ENCODE data around the gene NPHS1.

DNA sequence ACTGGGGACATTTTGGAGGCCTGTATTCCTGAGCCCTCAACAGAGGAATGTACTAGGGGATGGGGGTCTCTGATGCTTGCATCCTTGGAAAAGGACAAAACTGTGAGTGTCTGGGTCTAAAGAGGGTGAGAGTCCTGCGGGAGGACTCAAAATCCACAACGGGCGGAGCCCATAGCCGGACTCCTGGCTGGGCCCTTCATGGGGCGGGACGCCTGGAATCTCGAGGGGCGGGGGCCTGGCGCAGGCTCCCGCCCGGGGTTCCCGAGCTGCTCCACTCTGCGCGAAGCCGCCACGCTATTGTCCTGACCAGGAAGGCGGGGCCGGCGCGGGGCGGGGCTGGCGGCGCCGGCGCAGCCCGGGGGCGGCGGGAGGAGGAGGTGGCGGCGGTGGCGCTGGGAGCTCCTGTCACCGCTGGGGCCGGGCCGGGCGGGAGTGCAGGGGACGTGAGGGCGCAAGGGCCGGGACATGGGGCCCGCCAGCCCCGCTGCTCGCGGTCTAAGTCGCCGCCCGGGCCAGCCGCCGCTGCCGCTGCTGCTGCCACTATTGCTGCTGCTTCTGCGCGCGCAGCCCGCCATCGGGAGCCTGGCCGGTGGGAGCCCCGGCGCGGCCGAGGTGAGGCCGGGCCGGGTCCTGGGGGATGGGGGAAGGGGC lies 16.0 kb upstream of the NPHS1 start, which contains the start of gene APLP1:
- TF ChIP-seq, protein P1, sequence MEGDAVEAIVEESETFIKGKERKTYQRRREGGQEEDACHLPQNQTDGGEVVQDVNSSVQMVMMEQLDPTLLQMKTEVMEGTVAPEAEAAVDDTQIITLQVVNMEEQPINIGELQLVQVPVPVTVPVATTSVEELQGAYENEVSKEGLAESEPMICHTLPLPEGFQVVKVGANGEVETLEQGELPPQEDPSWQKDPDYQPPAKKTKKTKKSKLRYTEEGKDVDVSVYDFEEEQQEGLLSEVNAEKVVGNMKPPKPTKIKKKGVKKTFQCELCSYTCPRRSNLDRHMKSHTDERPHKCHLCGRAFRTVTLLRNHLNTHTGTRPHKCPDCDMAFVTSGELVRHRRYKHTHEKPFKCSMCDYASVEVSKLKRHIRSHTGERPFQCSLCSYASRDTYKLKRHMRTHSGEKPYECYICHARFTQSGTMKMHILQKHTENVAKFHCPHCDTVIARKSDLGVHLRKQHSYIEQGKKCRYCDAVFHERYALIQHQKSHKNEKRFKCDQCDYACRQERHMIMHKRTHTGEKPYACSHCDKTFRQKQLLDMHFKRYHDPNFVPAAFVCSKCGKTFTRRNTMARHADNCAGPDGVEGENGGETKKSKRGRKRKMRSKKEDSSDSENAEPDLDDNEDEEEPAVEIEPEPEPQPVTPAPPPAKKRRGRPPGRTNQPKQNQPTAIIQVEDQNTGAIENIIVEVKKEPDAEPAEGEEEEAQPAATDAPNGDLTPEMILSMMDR (IDR thresholded peaks at IDR 0.05): no peak
- no peak for TF ChIP-seq EP300 (IDR thresholded peaks at IDR 0.05)
